HUES48 (cell line): ENCODE measurements around the gene PGGT1B.
"Not testable (repeated sequence)": the region's sequence is repeated elsewhere in the genome, so short reads cannot be mapped to it uniquely, and the experiment has no call there.

ENCODE experiments used
- H3K27ac ChIP-seq: one replicate; pipeline ENCODE4 v1.7.0; 2013; ENCODE audit warnings: low read depth, low read length, inconsistent platforms
- H3K27me3 ChIP-seq: 2 replicates; pipeline ENCODE4 v1.6.1; 2013; ENCODE audit warnings: mild to moderate bottlenecking, low read length; ENCODE audit not compliant: control insufficient read depth, insufficient read depth
- H3K36me3 ChIP-seq: 2 replicates; pipeline ENCODE4 v1.6.1; 2013; ENCODE audit warnings: low read length; ENCODE audit not compliant: control insufficient read depth, insufficient read depth
- H3K4me1 ChIP-seq: 2 replicates; pipeline ENCODE4 v1.6.1; 2013; ENCODE audit warnings: mild to moderate bottlenecking, low read length; ENCODE audit not compliant: control insufficient read depth, insufficient read depth
- H3K4me3 ChIP-seq: 2 replicates; pipeline ENCODE4 v1.5.1; 2013; ENCODE audit warnings: mild to moderate bottlenecking, low read depth, low read length
- H3K9ac ChIP-seq: 2 replicates; pipeline ENCODE4 v1.6.1; 2013; ENCODE audit warnings: mild to moderate bottlenecking, low read depth, low read length, moderate library complexity
- H3K9me3 ChIP-seq: 2 replicates; pipeline ENCODE4 v1.6.1; 2013; ENCODE audit warnings: low read length; ENCODE audit not compliant: control insufficient read depth, insufficient read depth

PGGT1B gene

DNA sequence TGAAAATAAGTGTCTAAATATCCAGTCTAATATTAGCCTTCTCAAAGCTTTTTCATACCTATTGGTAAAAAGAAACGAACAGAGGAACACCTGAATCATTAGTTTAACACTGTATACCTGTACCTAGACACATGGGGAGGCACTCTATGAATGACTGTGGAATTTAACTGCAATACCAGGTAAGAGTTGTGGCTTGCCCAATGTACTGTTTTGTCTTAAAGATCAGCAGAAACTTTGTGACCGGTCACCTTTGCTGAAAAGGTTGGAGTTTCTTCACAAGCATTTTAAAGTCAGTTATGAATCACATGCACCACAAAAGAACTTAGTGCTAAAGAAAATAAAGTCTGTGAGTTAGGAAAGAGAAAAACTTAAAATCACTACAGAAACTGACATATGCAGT lies 2.4 kb downstream of the PGGT1B start:
- Histone ChIP-seq H3K27ac (no peak overlapping the region), H3K9me3 (no peaks in the 10 kb centered on the region), H3K27me3 (no peaks in the 10 kb centered on the region), H3K36me3 (peaks cover 8% of the 10 kb centered on the region; the same call in 1 of the 2 replicates), H3K4me1 (peaks cover 8% of the 10 kb centered on the region), H3K4me3 (no peak overlapping the region), H3K9ac (no peak overlapping the region)

DNA sequence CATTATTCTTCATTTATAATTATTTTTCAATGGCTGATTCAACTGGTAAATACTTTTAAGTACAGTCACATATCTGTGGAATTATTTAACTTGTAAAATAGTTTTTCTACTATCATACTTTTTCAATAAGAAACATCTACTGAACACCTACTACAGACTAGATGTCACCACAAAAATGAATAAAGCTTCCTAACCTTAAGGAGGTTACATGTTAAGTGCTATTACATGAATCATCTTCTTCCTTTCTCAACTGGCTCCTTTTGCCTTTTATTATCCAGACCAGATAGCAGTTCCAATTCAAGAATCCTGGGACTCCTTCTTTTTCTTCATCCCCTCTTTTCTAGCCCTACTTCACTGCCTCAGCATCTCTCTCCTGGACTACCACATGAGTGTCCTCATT lies 4.7 kb downstream of the PGGT1B start:
- Histone ChIP-seq H3K4me1 (peaks cover 4% of the 10 kb centered on the region), H3K9me3 (no peaks in the 10 kb centered on the region), H3K27me3 (no peaks in the 10 kb centered on the region), H3K9ac (no peak overlapping the region), H3K36me3 (peaks cover 5% of the 10 kb centered on the region; the same call in 1 of the 2 replicates), H3K27ac (no peak overlapping the region), H3K4me3 (no peak overlapping the region)

DNA sequence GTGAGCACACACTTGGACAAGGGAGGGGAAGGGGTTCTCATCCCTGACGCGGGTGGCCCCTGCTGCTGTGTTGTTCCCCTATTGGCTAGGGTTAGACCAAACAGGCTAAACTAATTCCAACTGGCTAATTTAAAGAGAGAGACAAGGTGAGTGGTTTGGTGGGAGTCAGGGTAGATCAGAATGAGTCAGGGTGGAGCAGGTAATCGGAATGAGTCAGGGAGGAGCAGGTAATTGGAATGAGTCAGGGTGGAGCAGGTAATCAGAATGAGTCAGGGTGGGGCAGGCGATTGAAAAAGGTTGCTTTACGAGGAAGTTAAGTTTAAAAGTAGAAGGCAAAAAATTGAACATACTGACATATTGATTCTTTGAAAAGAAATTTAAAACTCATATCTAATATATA lies 13.3 kb downstream of the PGGT1B start:
- H3K27me3 ChIP-seq, H3K4me3 ChIP-seq, H3K9me3 ChIP-seq, H3K36me3 ChIP-seq, H3K27ac ChIP-seq, H3K4me1 ChIP-seq, H3K9ac ChIP-seq: not testable (repeated sequence)

DNA sequence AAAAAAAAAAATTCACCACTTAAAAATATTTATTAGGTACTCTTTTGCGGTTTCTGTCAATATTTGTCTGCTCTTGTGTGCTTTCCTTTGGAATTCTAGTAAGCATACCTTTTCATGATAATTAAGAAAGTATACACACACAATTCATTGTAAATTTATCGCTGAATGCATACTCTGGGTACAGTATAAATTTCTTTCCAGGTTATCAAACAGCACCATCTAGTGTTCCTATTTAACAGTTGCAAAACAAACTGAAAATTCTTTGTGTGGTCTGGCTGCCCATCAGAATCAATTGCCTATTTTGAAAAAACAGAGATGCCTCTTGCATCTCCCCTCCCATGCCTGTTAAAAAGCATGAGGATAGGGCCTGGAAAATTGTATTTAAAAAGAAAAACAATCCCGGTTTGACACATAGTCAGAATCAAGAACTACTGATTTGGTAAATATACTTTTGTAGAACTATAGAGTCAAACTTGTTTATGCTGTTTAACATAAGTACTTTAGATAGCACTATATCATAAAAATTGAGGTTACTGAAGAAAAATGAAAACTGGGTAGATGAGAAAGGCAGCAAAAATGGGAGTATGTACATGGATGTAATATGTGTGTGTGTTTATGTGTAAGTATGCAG lies 16.2 kb downstream of the PGGT1B start:
- no peak overlapping the region for H3K4me3 ChIP-seq
- no peak overlapping the region for H3K27ac ChIP-seq
- 0 out of 2 replicates have a peak, but pooled peaks cover 3% of the 10 kb centered on the region for H3K36me3 ChIP-seq
- no peaks in the 10 kb centered on the region for H3K27me3 ChIP-seq
- H3K4me1 ChIP-seq: no peaks in the 10 kb centered on the region
- H3K9me3 ChIP-seq: no peaks in the 10 kb centered on the region
- no peak overlapping the region for H3K9ac ChIP-seq

DNA sequence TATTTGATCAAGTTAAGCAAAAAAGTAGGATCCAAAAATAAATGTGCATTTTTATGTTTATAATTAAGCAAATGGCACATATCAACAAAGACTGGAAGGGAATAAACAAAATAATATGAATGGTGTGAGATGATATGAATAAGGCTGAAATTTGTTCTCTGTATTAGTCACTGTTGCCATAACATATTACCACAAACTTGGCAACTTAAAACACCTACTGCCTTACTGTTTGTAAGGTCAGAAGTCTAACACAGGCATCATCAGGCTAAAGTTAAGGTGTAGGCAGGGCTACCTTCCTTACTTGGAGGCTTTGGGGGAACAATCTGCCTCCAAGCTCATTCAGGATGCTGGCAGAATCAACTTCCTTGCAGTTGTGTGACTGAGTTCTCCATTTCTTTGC lies 19.3 kb downstream of the PGGT1B start:
- Histone ChIP-seq H3K27ac (no peak overlapping the region), H3K9ac (no peak overlapping the region), H3K9me3 (no peaks in the 10 kb centered on the region), H3K4me3 (no peak overlapping the region), H3K36me3 (peaks cover 25% of the 10 kb centered on the region), H3K4me1 (no peaks in the 10 kb centered on the region), H3K27me3 (no peaks in the 10 kb centered on the region)

DNA sequence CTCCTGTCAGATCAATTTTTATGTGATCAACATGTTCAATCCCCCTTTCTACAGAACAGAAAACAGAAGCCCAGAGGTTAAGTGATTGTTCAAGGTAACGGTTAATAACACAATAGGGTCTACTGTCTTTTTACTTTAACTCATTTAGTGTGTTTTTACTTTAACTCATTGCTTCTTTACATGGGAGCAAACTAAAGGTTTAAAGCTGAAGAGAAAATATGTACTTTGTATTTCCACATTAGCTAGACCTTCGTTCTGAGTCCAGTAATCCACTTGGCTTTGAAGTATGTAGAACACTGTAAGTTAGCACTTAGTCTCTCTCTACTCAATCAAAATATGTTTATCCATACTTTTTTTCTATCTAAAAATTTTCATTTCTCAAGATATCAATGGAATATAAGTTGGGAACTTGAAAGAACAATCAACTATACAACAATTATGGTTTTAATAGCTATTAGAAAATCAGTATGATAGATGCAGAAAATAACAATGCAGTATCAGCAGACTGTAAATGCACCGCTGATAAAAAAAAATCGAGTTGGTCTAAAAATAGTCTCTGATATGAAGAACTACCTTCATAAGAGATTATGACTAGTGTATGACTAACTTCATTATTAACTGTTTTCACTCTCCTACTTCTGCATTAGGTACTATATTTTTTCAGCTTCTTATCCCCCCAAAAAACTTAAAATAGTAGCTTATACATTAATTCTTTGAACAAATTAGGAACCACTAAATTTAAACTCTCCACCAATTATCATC lies 20.6 kb downstream of the PGGT1B start:
- H3K36me3 ChIP-seq: peaks cover 25% of the 10 kb centered on the region
- H3K4me3 ChIP-seq: no peak overlapping the region
- no peaks in the 10 kb centered on the region for H3K27me3 ChIP-seq
- no peak overlapping the region for H3K9ac ChIP-seq
- 0 out of 2 replicates have a peak, but pooled peaks cover 4% of the 10 kb centered on the region for H3K4me1 ChIP-seq
- H3K9me3 ChIP-seq: no peaks in the 10 kb centered on the region
- H3K27ac ChIP-seq: no peak overlapping the region

DNA sequence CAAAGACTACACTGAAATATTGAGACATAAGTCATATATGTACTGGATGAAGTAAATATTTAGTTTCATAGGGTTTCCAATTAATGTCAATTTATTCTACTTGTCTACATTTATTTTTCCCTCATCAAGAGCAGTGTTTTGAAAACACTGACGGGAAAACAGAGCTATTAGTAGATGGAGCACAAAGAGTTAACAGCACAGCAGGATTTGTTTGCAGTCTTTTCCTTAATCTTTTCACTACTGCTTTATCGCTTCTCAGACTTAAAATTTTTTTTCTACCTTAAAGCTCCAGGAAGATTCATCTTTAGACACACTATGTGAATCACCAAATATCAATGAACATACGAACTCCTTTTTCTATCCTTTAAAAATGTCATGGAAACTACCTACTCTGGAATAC lies 25.6 kb downstream of the PGGT1B start:
- Histone ChIP-seq H3K9ac (no peak overlapping the region), H3K27me3 (no peaks in the 10 kb centered on the region), H3K36me3 (peaks cover 44% of the 10 kb centered on the region)

DNA sequence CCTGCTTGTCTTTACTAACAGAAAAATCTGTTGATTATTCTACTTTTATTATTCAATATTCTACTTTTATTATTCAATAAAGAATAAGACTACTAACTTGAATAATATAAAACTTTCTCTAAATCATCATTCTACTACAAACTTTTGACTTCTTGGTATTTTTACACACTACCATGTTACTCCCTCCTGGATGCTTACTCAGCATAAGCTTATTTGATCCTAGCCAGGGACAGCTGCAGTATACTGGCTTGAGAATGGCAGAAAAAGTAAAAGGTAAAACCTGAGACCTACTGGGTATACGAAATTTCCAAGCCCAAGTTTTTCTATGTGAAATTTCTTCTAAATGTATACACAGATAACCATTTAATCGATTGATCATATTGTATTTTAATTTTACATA lies 26.1 kb downstream of the PGGT1B start:
- no peak overlapping the region for H3K27ac ChIP-seq
- peaks cover 42% of the 10 kb centered on the region for H3K36me3 ChIP-seq
- H3K27me3 ChIP-seq: no peaks in the 10 kb centered on the region
- no peaks in the 10 kb centered on the region for H3K9me3 ChIP-seq
- no peak overlapping the region for H3K4me3 ChIP-seq
- 0 out of 2 replicates have a peak, but pooled peaks cover 4% of the 10 kb centered on the region for H3K4me1 ChIP-seq
- no peak overlapping the region for H3K9ac ChIP-seq

More for the DNA sequence above, 25.6 kb downstream of the PGGT1B start:
- Histone ChIP-seq H3K9me3 (no peaks in the 10 kb centered on the region), H3K4me1 (0 out of 2 replicates have a peak, but pooled peaks cover 4% of the 10 kb centered on the region), H3K4me3 (no peak overlapping the region), H3K27ac (no peak overlapping the region)

DNA sequence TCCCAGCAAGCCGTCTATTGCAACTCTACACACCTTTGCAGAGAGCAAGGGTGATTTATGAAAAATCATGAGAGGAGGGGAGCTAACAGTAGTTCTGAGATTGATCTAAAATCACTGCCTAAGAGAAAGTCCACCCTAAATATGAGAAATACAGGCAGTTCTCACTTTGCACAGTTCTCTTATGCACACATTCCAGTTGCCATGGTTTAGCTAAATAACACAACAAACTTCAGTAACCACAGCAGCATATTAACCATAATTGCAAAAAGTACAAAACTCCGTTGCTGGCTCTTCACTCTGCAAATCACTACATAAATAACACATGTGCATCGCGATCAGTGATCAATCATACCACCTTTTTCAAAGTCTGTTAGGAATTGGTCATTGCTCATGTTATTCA lies 31.1 kb downstream of the PGGT1B start:
- H3K36me3 ChIP-seq: peaks cover 52% of the 10 kb centered on the region
- no peaks in the 10 kb centered on the region for H3K27me3 ChIP-seq
- H3K4me3 ChIP-seq: no peak overlapping the region
- no peaks in the 10 kb centered on the region for H3K4me1 ChIP-seq
- H3K9me3 ChIP-seq: no peaks in the 10 kb centered on the region
- H3K9ac ChIP-seq: no peak overlapping the region
- no peak overlapping the region for H3K27ac ChIP-seq

DNA sequence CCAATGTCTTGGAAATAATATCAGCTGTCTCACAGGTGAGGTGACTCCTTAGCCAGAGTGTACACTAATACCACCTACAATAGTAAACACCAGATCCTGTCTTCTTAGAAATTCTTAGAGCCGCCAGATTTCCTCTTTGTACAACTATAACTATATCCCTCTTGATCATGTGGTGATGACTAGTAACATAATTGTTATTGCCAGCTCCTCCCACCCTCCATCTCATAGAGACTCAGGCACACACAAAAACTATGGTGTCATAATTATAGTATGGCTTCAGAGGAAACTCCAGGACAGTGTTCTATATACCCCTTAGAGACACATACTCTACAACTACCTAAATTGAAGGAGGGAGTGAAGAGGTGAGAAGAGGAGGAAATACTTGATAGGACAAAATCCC lies 33.1 kb downstream of the PGGT1B start:
- no peaks in the 10 kb centered on the region for H3K4me1 ChIP-seq
- peaks cover 37% of the 10 kb centered on the region for H3K36me3 ChIP-seq

DNA sequence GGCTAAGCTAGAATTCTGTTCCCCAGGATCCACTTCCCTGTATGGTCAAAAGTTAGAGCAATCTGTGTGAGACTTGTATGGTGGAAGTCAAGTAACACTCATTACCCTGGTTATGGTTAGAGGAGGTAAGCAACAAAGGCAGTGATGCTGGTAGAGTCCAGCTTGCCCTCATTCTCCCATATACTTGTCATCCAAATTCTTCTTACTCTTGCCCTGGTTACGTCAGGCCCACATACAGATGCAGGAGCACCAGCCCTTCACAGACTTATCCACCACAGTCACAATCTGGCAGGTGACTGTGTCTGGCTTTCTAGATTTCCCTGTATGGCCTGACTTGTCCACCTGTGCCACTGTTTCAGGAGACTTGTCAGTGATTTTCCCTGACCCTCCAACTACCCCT lies 35.4 kb downstream of the PGGT1B start:
- Histone ChIP-seq H3K9ac (no peak overlapping the region), H3K4me3 (no peak overlapping the region), H3K27ac (no peak overlapping the region), H3K36me3 (peaks cover 37% of the 10 kb centered on the region), H3K4me1 (no peaks in the 10 kb centered on the region), H3K9me3 (no peaks in the 10 kb centered on the region), H3K27me3 (no peaks in the 10 kb centered on the region)

More for the DNA sequence above, 33.1 kb downstream of the PGGT1B start:
- Histone ChIP-seq H3K9me3 (no peaks in the 10 kb centered on the region), H3K27me3 (no peaks in the 10 kb centered on the region), H3K27ac (no peak overlapping the region), H3K9ac (no peak overlapping the region), H3K4me3 (no peak overlapping the region)
